Measurements from ENCODE around the gene FLNB. TPM values are rescaled to one million over a fixed set of nuclear protein-coding genes. Genes with fewer than 3 reads are reported as not detected.

FLNB gene
- total and polyA plus RNA-seq, 2 of the 13 experiments (the other 11 are each of a cell fraction or from before 2014, with no cell fraction given) = 106 to 130 TPM

DNA sequence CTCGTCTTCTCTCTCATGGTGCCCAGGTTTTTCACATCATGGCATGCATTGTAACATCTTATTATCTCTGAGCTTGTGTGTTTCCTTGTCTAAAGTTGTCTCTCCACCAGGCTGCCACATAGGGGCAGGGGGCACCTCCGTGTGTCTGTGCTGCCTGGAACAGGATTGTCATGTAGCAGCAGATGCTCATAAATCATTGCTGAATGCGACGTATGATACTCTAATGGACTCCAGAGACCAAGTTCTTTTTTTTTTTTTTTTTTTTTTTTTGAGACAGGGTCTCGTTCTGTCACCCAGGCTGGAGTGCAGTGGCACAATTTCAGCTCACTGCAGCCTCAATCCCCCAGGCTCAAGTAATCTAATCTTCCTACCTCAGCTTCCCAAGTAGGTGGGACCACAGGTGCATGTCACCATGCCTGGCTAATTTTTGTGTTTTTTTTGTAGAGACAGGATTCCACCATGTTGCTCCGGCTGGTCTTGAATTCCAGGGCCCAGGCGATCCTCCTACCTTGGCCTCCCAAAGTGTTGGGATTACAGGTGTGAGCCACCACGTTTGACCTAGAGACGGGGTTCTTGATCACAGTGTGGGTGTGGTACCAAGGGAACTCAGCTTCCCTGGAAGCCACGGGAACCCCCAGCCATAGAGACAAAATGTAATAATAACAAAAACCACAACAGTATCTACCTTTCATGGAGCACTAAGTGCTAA is 207.2 kb downstream of the FLNB start:
- H3K36me3 ChIP-seq (replicated peaks in 1 of 2; ENCODE audit: control insufficient read depth in 1 of 2, insufficient read depth in 2 of 2, low read length in 2 of 2) = no peaks in the 10 kb centered on the region
- no peak overlapping the region for H3K4me3 ChIP-seq (replicated peaks in 1 of 3; ENCODE audit: insufficient read depth in 1 of 3, low read depth in 2 of 3, low read length in 3 of 3)
- H3K27ac ChIP-seq (ENCODE audit: extremely low read length, insufficient read depth, low read length) = no peak overlapping the region
- H3K4me1 ChIP-seq (ENCODE audit: insufficient read depth, low read length) = peaks cover 74% of the 10 kb centered on the region
- BruUV-seq (replicated peaks) = no TSS peak
- POLR2A ChIA-PET = no interaction called here
- no peak overlapping the region for H3K9ac ChIP-seq (ENCODE audit: insufficient read depth, low read depth, low read length)
- TF ChIP-seq HMG20A (CRISPR knock-in tag; IDR thresholded peaks at IDR 0.05; ENCODE audit: borderline replicate concordance) = no peak
- TF ChIP-seq REXO4 (CRISPR knock-in tag; IDR thresholded peaks at IDR 0.05; ENCODE audit: borderline replicate concordance) = no peak
- TF ChIP-seq CHD4 (IDR thresholded peaks at IDR 0.05; ENCODE audit: borderline replicate concordance, low read length) = no peak
- no peak for TF ChIP-seq ZNF44 (CRISPR knock-in tag; IDR thresholded peaks at IDR 0.05)
- TF ChIP-seq KLF6 (CRISPR knock-in tag; IDR thresholded peaks at IDR 0.05) = no peak
- no peak for TF ChIP-seq HNRNPH1 (optimal IDR thresholded peaks at IDR 0.05; ENCODE audit: low read depth, low read length)
- TF ChIP-seq NFE2L2 (IDR thresholded peaks at IDR 0.05; ENCODE audit: low read length) = no peak
- TF ChIP-seq HDAC1 (CRISPR knock-in tag; IDR thresholded peaks at IDR 0.05) = no peak
- TF ChIP-seq GTF3A (CRISPR knock-in tag; conservative IDR thresholded peaks at IDR 0.05) = no peak
- TF ChIP-seq, protein P1, sequence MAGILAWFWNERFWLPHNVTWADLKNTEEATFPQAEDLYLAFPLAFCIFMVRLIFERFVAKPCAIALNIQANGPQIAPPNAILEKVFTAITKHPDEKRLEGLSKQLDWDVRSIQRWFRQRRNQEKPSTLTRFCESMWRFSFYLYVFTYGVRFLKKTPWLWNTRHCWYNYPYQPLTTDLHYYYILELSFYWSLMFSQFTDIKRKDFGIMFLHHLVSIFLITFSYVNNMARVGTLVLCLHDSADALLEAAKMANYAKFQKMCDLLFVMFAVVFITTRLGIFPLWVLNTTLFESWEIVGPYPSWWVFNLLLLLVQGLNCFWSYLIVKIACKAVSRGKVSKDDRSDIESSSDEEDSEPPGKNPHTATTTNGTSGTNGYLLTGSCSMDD (CRISPR knock-in tag; IDR thresholded peaks at IDR 0.05) = no peak
- TF ChIP-seq, protein P2, sequence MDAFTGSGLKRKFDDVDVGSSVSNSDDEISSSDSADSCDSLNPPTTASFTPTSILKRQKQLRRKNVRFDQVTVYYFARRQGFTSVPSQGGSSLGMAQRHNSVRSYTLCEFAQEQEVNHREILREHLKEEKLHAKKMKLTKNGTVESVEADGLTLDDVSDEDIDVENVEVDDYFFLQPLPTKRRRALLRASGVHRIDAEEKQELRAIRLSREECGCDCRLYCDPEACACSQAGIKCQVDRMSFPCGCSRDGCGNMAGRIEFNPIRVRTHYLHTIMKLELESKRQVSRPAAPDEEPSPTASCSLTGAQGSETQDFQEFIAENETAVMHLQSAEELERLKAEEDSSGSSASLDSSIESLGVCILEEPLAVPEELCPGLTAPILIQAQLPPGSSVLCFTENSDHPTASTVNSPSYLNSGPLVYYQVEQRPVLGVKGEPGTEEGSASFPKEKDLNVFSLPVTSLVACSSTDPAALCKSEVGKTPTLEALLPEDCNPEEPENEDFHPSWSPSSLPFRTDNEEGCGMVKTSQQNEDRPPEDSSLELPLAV (CRISPR knock-in tag; conservative IDR thresholded peaks at IDR 0.05; ENCODE audit: low read depth) = no peak
- TF ChIP-seq HNRNPL (IDR thresholded peaks at IDR 0.05; ENCODE audit: low read depth, low read length) = no peak
- TF ChIP-seq ZNF460 (CRISPR knock-in tag; IDR thresholded peaks at IDR 0.05; ENCODE audit: borderline replicate concordance) = no peak
- no peak for TF ChIP-seq ZNF564 (CRISPR knock-in tag; IDR thresholded peaks at IDR 0.05)
- no peak for TF ChIP-seq ZNF672 (CRISPR knock-in tag; IDR thresholded peaks at IDR 0.05)
- TF ChIP-seq ERF (CRISPR knock-in tag; IDR thresholded peaks at IDR 0.05) = no peak
- TF ChIP-seq ZBTB8A (CRISPR knock-in tag; IDR thresholded peaks at IDR 0.05; ENCODE audit: borderline replicate concordance, low read depth) = no peak
- no peak for TF ChIP-seq YY1 (IDR thresholded peaks at IDR 0.05; ENCODE audit: insufficient read depth, insufficient replicate concordance, low read depth, low read length)
- no peak for TF ChIP-seq TSC22D2 (CRISPR knock-in tag; IDR thresholded peaks at IDR 0.05; ENCODE audit: borderline replicate concordance)
- TF ChIP-seq ISL2 (CRISPR knock-in tag; IDR thresholded peaks at IDR 0.05) = no peak
- FAIRE-seq (no peak), ATAC-seq (no peak), DNase-seq (ENCODE audit: low spot score) (no peak)
- H4K20me1 ChIP-seq (ENCODE audit: insufficient read depth, low read length) = no peaks in the 10 kb centered on the region
- H3K4me2 ChIP-seq (ENCODE audit: low read depth, low read length) = peak overlapping the region; percentile 28; the same call in 1 of the 2 replicates
- intact Hi-C loops (cut with micrococcal nuclease; ENCODE audit: unreplicated experiment) (no loop called here), in situ Hi-C loops (cut with HindIII; ENCODE audit: extremely low pct_ligation_motif_present, low pct_unique_long_range_greater_than_20kb) (loop anchor here (5.0 kb wide), 1 partner anchor 33 kb away; no protein-coding TSS in a partner anchor)
- H3K27me3 ChIP-seq (ENCODE audit: control insufficient read depth in 1 of 2, insufficient read depth in 2 of 2, low read length in 2 of 2) = no peaks in the 10 kb centered on the region
- WGBS (ENCODE audit: low lambda C conversion rate) = 83% methylated on average over 10 of the region's 10 CpGs
- no peaks in the 10 kb centered on the region for H3K79me2 ChIP-seq (ENCODE audit: insufficient read depth, low read length)
- no peaks in the 10 kb centered on the region for H3K9me3 ChIP-seq (ENCODE audit: low read length)
- H2AFZ ChIP-seq (ENCODE audit: low read length) = peak overlapping the region; percentile 74
- CTCF ChIA-PET (ENCODE audit: low intra/inter-chr PET ratio, low total read pairs) = interaction anchor here (1.1 to 1.3 kb wide), 2 partner anchors 26 to 27 kb away, joined by 3 read pairs; no protein-coding TSS in a partner anchor
